Mesothelial cell of epicardium (in vitro differentiated cells): ENCODE data around the gene C1QA. TPM values are rescaled to one million over a fixed set of nuclear protein-coding genes. Genes with fewer than 3 reads are reported as not detected.

Experiments
- DNase-seq, 2 experiments: peaks; one replicate each; pipeline ENCODE4 v3.0.0; 2021; ENCODE audit warnings: low spot score in 2 of 2; ENCODE audit not compliant: unreplicated experiment in 2 of 2
- H3K27ac Mint-ChIP-seq: 2 replicates; pipeline ENCODE4 v1.8.0; 2021; ENCODE audit warnings: mixed read lengths
- H3K27me3 Mint-ChIP-seq: 2 replicates; pipeline ENCODE4 v1.8.0; 2021; ENCODE audit warnings: low read depth, mixed read lengths
- H3K36me3 Mint-ChIP-seq: 2 replicates; pipeline ENCODE4 v1.8.0; 2021; ENCODE audit warnings: mixed read lengths
- H3K4me1 Mint-ChIP-seq: 2 replicates; pipeline ENCODE4 v1.8.0; 2021; ENCODE audit warnings: mixed read lengths
- H3K4me3 Mint-ChIP-seq: 2 replicates; pipeline ENCODE4 v1.8.0; 2021; ENCODE audit warnings: mild to moderate bottlenecking, moderate library complexity, mixed read lengths
- H3K9me3 Mint-ChIP-seq: 2 replicates; pipeline ENCODE4 v1.8.0; 2021; ENCODE audit warnings: mixed read lengths
- total RNA-seq: library from RNA; stranded (reverse); gene quantifications from 3 replicates; pipeline ENCODE4 v1.2.1, GENCODE V29; 2021
- TF ChIP-seq, protein P1 (sequence below): fragments of 200-600 bp; sonication (generic); IDR thresholded peaks from one replicate; pipeline ENCODE4 v1.5.0; 2021; ENCODE audit warnings: antibody characterized with exemption; ENCODE audit not compliant: unreplicated experiment

C1QA gene
- total RNA-seq, 1 donor from 2014 or later = not detected

DNA sequence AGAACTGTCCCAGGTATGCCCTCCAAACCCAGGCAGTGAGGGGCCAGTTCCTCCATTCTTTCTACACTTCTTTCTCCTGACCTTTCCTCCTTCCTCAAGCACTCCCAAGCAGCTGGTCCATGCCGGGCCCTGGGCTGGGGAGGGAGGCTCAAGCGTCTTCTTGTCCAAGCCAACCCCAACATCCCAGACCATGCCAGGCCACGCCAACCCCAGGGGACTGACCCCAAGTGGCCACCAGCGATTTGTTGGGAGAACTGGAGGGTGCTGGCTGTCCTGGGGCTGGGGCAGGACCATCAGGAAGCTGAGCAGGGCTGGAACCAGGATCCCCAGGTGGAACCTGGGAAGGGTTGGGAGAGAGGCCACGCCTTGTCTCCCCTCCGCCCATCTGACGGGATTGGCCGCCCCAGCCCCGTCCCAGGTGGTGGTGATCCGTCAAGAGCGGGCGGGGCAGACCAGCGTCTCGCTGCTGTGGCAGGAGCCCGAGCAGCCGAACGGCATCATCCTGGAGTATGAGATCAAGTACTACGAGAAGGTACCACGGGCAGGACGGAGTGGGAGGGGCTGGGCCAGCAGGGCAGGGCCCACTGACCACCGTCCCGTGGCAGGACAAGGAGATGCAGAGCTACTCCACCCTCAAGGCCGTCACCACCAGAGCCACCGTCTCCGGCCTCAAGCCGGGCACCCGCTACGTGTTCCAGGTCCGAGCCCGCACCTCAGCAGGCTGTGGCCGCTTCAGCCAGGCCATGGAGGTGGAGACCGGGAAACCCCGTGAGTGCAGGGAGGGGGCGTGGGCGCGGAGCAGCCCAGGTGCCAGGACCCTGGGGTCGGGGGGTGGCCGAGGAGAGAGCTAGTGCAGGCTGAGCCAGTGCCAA is 43.3 kb upstream of the C1QA start:
- H3K36me3 Mint-ChIP-seq = no peaks in the 10 kb centered on the region
- H3K27ac Mint-ChIP-seq = no peak overlapping the region
- H3K4me1 Mint-ChIP-seq = no peaks in the 10 kb centered on the region
- TF ChIP-seq, protein P1, sequence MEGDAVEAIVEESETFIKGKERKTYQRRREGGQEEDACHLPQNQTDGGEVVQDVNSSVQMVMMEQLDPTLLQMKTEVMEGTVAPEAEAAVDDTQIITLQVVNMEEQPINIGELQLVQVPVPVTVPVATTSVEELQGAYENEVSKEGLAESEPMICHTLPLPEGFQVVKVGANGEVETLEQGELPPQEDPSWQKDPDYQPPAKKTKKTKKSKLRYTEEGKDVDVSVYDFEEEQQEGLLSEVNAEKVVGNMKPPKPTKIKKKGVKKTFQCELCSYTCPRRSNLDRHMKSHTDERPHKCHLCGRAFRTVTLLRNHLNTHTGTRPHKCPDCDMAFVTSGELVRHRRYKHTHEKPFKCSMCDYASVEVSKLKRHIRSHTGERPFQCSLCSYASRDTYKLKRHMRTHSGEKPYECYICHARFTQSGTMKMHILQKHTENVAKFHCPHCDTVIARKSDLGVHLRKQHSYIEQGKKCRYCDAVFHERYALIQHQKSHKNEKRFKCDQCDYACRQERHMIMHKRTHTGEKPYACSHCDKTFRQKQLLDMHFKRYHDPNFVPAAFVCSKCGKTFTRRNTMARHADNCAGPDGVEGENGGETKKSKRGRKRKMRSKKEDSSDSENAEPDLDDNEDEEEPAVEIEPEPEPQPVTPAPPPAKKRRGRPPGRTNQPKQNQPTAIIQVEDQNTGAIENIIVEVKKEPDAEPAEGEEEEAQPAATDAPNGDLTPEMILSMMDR = no peak
- no peak overlapping the region for H3K4me3 Mint-ChIP-seq
- no peaks in the 10 kb centered on the region for H3K9me3 Mint-ChIP-seq
- no peak for DNase-seq
- peaks cover 58% of the 10 kb centered on the region for H3K27me3 Mint-ChIP-seq

DNA sequence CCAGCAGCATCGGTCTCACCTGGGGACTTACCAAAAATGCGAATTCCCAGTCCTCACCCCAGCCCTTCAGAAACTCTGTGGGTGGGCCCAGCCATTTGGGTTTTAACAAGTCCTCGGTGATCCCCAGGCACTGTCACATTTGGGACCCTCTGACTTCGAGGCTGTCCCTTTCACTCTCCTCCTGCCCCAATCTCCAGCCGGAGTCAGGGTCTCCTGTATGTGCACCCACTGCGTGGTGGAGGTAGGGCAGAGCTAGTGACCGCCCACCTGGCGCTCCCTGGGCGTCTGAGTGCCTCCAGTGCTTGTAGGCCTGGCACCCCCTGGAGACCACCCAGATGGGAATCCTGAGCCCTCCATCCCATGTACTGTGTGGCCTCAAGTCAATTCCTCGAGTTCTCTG is 42.0 kb upstream of the C1QA start:
- Mint-ChIP-seq H3K4me1 (no peaks in the 10 kb centered on the region), H3K9me3 (no peaks in the 10 kb centered on the region), H3K27me3 (peaks cover 66% of the 10 kb centered on the region), H3K36me3 (no peaks in the 10 kb centered on the region), H3K27ac (no peak overlapping the region), H3K4me3 (no peak overlapping the region)
- TF ChIP-seq, protein P1 = no peak
- DNase-seq = no peak

DNA sequence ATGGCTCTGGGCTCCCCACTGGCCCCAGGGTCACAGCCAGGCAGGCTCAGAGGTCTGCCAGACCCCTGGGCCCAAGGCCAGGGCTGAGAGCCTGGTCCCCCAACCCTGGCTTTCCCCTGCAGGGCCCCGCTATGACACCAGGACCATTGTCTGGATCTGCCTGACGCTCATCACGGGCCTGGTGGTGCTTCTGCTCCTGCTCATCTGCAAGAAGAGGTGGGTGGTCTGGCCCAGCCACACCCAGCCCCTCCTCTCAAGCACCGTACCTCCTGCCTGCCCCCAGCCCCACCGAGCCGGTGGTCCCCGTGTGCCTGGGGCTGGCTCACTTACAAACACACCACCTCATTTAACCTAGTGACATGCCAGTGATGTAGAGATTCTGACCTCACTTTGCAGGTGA is 41.3 kb upstream of the C1QA start:
- TF ChIP-seq, protein P1 = no peak
- Mint-ChIP-seq H3K4me3 (no peak overlapping the region), H3K27ac (no peak overlapping the region), H3K4me1 (no peaks in the 10 kb centered on the region), H3K9me3 (no peaks in the 10 kb centered on the region), H3K27me3 (peaks cover 60% of the 10 kb centered on the region), H3K36me3 (no peaks in the 10 kb centered on the region)
- no peak for DNase-seq

DNA sequence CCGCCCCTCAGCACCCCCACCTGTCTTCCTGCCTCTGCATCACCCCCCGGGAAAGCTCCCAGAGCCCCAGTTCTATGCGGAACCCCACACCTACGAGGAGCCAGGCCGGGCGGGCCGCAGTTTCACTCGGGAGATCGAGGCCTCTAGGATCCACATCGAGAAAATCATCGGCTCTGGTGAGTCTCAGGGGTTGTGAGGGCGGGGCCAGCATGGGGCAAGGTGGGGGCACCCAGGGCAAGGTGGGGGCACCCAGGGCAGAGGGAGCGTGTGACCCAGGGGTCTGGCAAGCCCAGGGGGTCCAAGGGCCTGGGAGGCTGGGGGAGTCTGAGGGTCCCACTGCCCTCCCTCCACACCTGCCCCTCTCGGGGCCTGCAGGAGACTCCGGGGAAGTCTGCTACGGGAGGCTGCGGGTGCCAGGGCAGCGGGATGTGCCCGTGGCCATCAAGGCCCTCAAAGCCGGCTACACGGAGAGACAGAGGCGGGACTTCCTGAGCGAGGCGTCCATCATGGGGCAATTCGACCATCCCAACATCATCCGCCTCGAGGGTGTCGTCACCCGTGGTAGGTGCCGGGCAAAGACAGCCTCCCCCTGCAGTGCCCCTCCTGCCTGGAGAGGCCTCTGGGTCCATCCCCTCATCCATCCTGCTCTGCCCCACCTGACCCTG is 39.0 kb upstream of the C1QA start:
- Mint-ChIP-seq H3K4me3 (no peak overlapping the region), H3K36me3 (no peaks in the 10 kb centered on the region), H3K9me3 (no peaks in the 10 kb centered on the region), H3K4me1 (no peaks in the 10 kb centered on the region), H3K27me3 (peaks cover 49% of the 10 kb centered on the region), H3K27ac (no peak overlapping the region)
- TF ChIP-seq, protein P1 = no peak
- no peak for DNase-seq

DNA sequence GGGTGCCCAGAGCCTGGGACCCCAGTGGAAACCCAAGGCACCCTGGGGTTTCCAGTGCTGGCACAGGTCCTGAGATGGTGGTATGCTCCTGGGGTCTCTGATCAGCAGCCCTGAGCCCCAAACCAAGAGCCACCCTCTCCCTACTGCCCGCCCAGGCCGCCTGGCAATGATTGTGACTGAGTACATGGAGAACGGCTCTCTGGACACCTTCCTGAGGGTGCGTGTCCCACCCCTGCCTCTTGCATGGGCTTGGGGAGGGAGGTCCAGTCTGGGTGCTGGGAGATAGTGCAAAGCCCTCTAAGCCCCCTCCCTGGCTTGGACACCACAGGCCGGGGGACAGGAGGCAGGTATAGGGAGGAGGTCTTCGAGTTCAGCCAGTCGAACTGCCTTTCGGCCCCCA is 38.4 kb upstream of the C1QA start:
- H3K4me3 Mint-ChIP-seq = no peak overlapping the region
- no peak overlapping the region for H3K27ac Mint-ChIP-seq
- H3K36me3 Mint-ChIP-seq = no peaks in the 10 kb centered on the region
- no peaks in the 10 kb centered on the region for H3K9me3 Mint-ChIP-seq
- DNase-seq = no peak
- H3K27me3 Mint-ChIP-seq = peaks cover 49% of the 10 kb centered on the region
- H3K4me1 Mint-ChIP-seq = no peaks in the 10 kb centered on the region
- TF ChIP-seq, protein P1 = no peak
